Mucosa of rectum (tissue), 2 donors: ENCODE measurements around the gene OTOG.

Experiments used
- H3K27ac ChIP-seq, 2 donors: one replicate each; pipeline ENCODE4 v1.7.0; 2013; ENCODE audit warnings: inconsistent platforms in 2 of 2, low read depth in 2 of 2, low read length in 2 of 2
- H3K27me3 ChIP-seq, 2 donors: one replicate each; pipeline ENCODE4 v1.7.0; 2013; ENCODE audit warnings: low read length in 2 of 2; ENCODE audit not compliant: control insufficient read depth in 2 of 2, insufficient read depth in 2 of 2
- H3K36me3 ChIP-seq, 2 donors: one replicate each; pipeline ENCODE4 v1.7.0; 2013; ENCODE audit warnings: low read length in 2 of 2; ENCODE audit not compliant: control insufficient read depth in 2 of 2, insufficient read depth in 2 of 2
- H3K4me1 ChIP-seq, 2 donors: one replicate each; pipeline ENCODE4 v1.7.0; 2013; ENCODE audit warnings: low read length in 2 of 2, mild to moderate bottlenecking in 1 of 2; ENCODE audit not compliant: control insufficient read depth in 2 of 2, insufficient read depth in 2 of 2
- H3K4me3 ChIP-seq, 2 donors: one replicate each; pipeline ENCODE4 v1.7.0; 2013; ENCODE audit warnings: low read length in 2 of 2
- H3K9ac ChIP-seq, 2 donors: one replicate each; pipeline ENCODE4 v1.7.0; 2013; ENCODE audit warnings: low read length in 2 of 2, low read depth in 1 of 2, mild to moderate bottlenecking in 1 of 2
- H3K9me3 ChIP-seq, 2 donors: one replicate each; pipeline ENCODE4 v1.7.0; 2013; ENCODE audit warnings: low read length in 2 of 2; ENCODE audit not compliant: control insufficient read depth in 2 of 2
- donor health status: healthy.
- donor health status: Normal muscosa, but diverticular disease.

OTOG gene

DNA sequence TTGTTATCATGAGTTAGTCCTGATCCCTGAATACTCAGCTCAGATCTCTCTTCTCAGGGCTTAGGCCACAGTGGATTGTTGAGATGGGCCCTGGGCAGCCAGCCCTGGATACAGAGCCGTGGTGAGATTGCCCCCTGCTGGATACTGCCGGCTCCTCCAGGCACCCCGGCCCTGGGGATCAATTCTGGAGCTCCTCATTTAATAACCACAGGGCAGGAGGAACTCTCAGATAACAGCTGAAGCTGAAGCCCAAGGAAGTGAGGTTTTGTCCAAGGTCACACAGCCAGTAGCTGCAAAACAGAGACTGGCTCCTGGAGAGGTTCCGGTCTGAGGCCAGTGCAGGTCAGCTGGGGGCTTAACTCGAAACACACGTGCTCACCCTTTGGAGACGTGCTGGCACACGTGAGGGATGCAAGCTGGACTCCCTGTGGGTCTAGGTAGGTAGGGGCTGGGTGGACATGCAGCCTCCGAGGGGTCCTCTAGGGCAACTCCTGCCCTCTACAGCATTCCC, 18.8 kb upstream of the OTOG start:
- H3K4me3 ChIP-seq = no peak overlapping the region
- peaks cover 14 to 15% of the 10 kb centered on the region in 2 donors for H3K4me1 ChIP-seq
- H3K27ac ChIP-seq = no peak overlapping the region
- no peaks in the 10 kb centered on the region for H3K9me3 ChIP-seq
- peaks cover 29 to 38% of the 10 kb centered on the region in 2 donors for H3K36me3 ChIP-seq
- H3K9ac ChIP-seq = no peak overlapping the region
- peaks cover 0 to 2% of the 10 kb centered on the region in 2 donors for H3K27me3 ChIP-seq

DNA sequence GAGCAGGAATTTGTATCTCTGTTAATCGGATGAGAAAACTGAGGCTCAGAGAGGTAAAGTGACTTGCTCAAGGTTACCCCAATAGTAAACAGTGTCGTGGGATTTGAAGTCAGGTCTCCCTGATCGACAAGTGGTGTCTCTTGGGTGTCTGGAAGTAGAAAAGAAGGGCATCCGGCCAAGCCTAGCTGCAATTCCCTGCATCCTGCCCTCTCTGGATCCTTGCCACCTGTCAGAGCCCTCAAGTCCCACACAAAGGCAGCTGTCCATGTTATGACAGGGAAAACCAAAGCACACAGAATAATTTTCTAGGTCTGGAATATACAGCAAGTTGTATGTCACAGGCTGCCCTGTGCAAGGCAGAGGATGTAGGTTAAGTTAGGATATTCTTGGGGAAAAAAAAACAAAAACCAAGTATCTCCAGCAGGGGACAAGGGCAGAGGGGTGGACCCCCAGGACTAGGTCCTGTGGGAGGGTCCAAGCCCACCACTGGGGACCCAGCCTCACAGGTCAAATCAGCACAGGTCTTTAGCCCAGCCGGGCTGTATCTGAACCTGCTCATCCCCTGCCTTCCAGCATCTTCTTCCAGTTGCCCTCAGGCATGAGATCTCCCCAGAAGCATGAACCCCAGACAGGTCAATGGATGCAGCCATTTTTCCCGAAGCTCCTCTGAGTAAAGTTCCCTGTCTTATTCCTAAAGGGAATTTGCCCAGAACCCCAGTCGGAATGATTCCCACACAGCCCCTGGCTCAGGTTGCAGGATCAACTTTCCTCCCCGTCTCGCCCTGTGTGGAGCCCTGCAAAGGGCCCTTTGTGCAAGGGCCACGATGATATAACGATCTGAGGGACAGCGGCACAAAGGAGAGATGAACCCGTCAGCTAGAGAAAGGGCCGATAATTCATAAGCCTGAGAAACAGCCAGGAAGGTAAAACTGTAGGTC, 17.9 kb upstream of the OTOG start:
- Histone ChIP-seq H3K4me3 (no peak overlapping the region), H3K36me3 (peaks cover 22 to 29% of the 10 kb centered on the region in 2 donors), H3K9me3 (no peaks in the 10 kb centered on the region), H3K27me3 (peaks cover 0 to 2% of the 10 kb centered on the region in 2 donors), H3K27ac (no peak overlapping the region), H3K4me1 (peaks cover 14 to 15% of the 10 kb centered on the region in 2 donors), H3K9ac (no peak overlapping the region)

DNA sequence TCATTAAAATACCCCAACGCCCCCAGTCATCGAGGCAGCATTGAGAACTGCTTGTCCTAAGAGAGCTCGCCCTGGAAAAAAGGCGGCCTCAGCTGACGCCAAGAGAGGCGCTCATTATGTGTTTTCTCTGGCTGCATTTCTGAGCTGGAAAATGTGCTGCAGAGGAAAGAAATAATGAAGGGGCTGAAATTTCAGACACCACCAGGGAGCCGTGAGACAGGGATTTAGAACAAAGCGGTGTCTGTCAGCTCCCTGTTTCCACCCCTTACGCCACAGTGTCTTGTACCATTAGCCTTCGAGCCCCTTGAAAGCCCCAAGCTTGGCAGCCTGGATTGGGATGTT, 17.2 kb upstream of the OTOG start:
- H3K4me1 ChIP-seq = peaks cover 14 to 15% of the 10 kb centered on the region in 2 donors
- H3K4me3 ChIP-seq = no peak overlapping the region
- H3K36me3 ChIP-seq = peaks cover 18 to 23% of the 10 kb centered on the region in 2 donors
- H3K9ac ChIP-seq = no peak overlapping the region
- no peak overlapping the region for H3K27ac ChIP-seq
- peaks cover 0 to 2% of the 10 kb centered on the region in 2 donors for H3K27me3 ChIP-seq
- no peaks in the 10 kb centered on the region for H3K9me3 ChIP-seq

- Histone ChIP-seq H3K9ac (no peak overlapping the region), H3K36me3 (peaks cover 16 to 18% of the 10 kb centered on the region in 2 donors), H3K4me1 (peaks cover 14 to 18% of the 10 kb centered on the region in 2 donors), H3K27ac (peak overlapping the region in 1 of 2 donors; percentile 46), H3K27me3 (peaks cover 0 to 2% of the 10 kb centered on the region in 2 donors), H3K4me3 (no peak overlapping the region), H3K9me3 (no peaks in the 10 kb centered on the region)
Measured at GRCh38 chr11:17531071-17531600, 15.9 kb upstream of the OTOG start.

GRCh38 chr11:17531636-17532113, 15.4 kb upstream of the OTOG start:
- H3K27me3 ChIP-seq = peaks cover 0 to 2% of the 10 kb centered on the region in 2 donors
- no peak overlapping the region for H3K9ac ChIP-seq
- peak overlapping the region in 1 of 2 donors; percentile 46 for H3K27ac ChIP-seq
- peaks cover 14 to 15% of the 10 kb centered on the region in 2 donors for H3K36me3 ChIP-seq
- no peaks in the 10 kb centered on the region for H3K9me3 ChIP-seq
- no peak overlapping the region for H3K4me3 ChIP-seq
- H3K4me1 ChIP-seq = peaks cover 14 to 18% of the 10 kb centered on the region in 2 donors

- H3K27me3 ChIP-seq = peaks cover 0 to 2% of the 10 kb centered on the region in 2 donors
Measured at GRCh38 chr11:17532784-17533183, 14.3 kb upstream of the OTOG start.

GRCh38 chr11:17533341-17533740, 13.7 kb upstream of the OTOG start:
- Histone ChIP-seq H3K27ac (no peak overlapping the region), H3K4me1 (peaks cover 14 to 21% of the 10 kb centered on the region in 2 donors), H3K9me3 (no peaks in the 10 kb centered on the region), H3K27me3 (peaks cover 0 to 2% of the 10 kb centered on the region in 2 donors), H3K9ac (no peak overlapping the region), H3K4me3 (no peak overlapping the region), H3K36me3 (peaks cover 9 to 14% of the 10 kb centered on the region in 2 donors)

More at GRCh38 chr11:17532784-17533183, 14.3 kb upstream of the OTOG start:
- Histone ChIP-seq H3K4me3 (no peak overlapping the region), H3K9ac (no peak overlapping the region), H3K36me3 (peaks cover 9 to 14% of the 10 kb centered on the region in 2 donors), H3K4me1 (peaks cover 14 to 23% of the 10 kb centered on the region in 2 donors), H3K27ac (no peak overlapping the region), H3K9me3 (no peaks in the 10 kb centered on the region)

DNA sequence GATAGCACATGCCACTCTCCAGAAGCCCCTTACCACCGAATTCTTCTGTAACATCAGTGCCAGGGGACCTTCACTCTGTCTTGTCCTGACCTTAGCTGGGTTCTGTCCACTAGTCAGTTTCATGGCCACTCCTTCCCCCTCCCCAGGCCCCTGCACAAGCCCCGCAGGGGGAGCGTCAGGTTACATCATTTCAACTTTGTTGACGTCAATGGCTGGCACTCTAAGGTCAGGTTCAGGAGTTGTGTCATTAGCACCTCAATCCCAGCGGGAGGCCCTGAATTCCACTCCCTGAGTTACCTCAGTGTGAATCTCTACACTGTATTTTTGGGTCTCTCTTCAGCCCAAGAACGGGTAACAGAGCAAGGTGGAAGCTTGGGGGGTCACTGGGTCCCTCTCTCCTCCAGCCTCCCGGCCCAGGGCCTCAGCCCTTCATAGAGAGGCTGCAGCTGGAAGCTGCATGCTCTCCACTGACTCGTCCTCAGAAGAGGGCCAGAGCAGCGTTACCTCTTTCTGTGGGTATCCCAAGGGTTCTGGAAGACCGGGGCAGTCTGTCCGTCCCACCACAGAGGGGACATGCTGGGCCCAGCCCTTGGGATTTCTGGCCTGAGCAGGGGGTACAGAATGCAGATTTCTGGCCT, 13.2 kb upstream of the OTOG start:
- peaks cover 14 to 21% of the 10 kb centered on the region in 2 donors for H3K4me1 ChIP-seq
- no peak overlapping the region for H3K9ac ChIP-seq
- no peak overlapping the region for H3K27ac ChIP-seq
- H3K27me3 ChIP-seq = peaks cover 0 to 2% of the 10 kb centered on the region in 2 donors
- peaks cover 9 to 14% of the 10 kb centered on the region in 2 donors for H3K36me3 ChIP-seq
- H3K4me3 ChIP-seq = no peak overlapping the region
- H3K9me3 ChIP-seq = no peaks in the 10 kb centered on the region

GRCh38 chr11:17535488-17535887, 11.6 kb upstream of the OTOG start:
- Histone ChIP-seq H3K36me3 (peaks cover 5 to 9% of the 10 kb centered on the region in 2 donors), H3K27me3 (peaks cover 0 to 2% of the 10 kb centered on the region in 2 donors), H3K4me3 (no peak overlapping the region), H3K27ac (no peak overlapping the region), H3K9me3 (no peaks in the 10 kb centered on the region), H3K4me1 (peaks cover 14 to 23% of the 10 kb centered on the region in 2 donors), H3K9ac (no peak overlapping the region)
